ENCODE data around the gene ENOX1.

Gene ENOX1

DNA sequence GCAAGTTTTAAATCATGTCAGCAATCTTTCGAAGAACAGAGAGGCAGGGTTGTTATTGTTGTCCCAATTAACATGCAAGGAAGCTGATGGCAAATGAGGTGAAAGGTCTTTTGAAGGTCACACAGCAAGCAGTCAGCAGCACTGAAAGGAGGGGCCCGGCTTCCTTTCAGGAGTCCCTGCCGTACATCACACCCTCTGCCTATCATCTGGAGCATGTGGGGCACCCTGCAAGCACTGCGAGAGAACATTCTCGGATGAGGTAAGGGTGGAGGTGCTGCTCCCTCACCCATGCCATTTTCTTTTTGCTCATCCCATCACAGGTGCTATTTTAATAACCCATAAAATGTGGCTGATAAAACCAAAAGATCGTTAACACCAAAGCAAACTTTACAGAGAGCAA lies 111.2 kb downstream of the ENOX1 start:
- no peak for DNase-seq (ENCODE audit: low read depth in 1 of 2, low spot score in 1 of 2)

DNA sequence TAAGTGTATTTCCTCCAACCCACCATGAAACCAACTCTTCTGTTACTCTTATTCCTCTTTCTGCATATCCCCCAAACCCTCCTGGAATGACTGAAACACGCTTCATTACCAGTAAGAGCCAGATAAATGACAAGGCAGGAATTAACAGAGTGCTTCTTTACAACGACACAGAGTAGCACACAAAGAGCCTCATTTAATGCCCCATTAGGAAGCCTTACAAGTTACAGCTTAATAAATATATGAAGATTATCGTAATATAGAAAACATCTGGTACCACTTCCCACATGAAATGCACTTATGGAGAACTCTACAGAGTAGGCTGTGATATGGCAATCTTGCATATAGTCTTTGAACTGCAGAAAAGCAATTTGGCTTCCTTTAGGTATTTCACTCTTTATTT lies 116.8 kb downstream of the ENOX1 start:
- DNase-seq (ENCODE audit: low read depth in 1 of 2, low spot score in 1 of 2): no peak

DNA sequence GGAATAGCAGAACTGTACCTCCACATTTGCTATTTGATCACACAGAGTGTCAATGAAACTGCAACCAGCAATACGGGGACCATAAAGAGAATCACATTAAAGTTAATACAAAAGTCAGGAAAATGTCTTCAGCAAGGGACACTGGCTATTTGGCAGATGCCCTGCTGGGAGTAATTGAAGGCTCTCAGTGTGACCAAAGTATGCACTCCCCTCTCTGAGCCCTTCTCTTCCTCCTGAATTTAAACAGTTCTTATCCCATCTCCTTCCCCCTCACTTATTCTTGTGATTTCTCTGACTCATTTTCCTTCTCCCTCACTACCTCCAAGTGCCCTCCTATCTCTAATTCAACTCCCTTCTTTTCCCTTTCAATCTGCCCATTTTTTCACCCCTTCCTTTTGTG lies 117.7 kb downstream of the ENOX1 start:
- no peak for DNase-seq (ENCODE audit: low read depth in 1 of 2, low spot score in 1 of 2)

DNA sequence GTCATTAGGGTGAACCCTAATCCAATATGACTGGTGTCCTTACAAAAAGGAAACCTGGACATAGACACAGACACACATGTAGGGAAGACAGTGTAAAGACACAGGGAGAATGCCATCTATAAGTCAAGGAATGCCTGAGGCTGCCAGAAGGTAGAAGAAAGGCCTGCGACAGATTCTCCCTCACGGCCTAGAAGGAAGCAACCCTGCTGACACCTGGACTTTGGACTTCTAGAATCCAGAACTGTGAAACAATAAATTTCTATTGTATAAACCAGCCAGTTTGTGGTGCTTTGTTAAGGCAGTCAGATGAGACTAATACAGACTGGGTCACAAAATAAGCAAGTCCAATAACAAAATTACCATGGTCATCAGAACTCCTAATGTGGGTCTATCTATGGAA lies 120.4 kb downstream of the ENOX1 start:
- DNase-seq (ENCODE audit: low read depth in 1 of 2, low spot score in 1 of 2): no peak

DNA sequence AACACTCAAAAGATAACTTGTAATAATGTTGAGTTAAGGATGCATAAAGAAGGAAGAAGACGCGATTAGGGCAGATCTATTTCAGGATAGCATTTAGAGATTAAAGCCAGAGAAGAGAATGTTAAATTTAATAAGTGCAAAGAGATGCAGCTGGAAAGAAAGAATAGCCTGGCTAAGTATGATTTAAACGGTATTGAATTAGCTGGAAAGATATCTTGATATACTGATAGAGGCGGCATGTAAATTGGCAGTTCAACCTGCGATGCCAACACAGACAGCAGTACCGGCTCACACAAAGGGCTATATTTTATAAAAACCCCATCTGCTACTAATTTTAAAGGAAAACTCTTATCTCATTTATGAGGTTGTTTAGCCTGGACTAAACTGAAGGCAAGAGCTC lies 121.4 kb downstream of the ENOX1 start:
- no peak for DNase-seq (ENCODE audit: low read depth in 1 of 2, low spot score in 1 of 2)

DNA sequence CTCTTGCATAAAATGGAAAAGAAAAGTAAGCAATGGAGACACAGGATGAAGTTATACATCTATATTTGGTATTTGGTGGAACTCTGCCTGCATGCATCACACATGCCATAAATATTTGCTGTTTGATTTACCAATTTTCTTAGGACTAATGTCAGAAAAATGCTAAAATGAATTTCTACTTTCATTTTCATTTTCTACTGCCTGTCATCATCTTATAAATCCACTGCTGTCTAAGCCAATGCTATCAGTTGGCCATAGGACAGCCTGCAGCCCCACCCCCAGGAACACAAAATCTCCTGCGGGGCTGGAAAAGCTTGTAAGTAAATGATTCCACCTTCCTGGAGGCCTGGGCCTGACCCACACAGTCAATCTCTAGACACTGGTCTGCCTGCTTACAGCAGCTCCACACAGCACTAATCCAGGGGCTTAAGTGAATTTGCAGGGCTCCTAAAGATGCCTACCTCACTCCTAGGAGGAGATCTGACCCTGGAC lies 122.0 kb downstream of the ENOX1 start:
- no peak for DNase-seq (ENCODE audit: low read depth in 1 of 2, low spot score in 1 of 2)

DNA sequence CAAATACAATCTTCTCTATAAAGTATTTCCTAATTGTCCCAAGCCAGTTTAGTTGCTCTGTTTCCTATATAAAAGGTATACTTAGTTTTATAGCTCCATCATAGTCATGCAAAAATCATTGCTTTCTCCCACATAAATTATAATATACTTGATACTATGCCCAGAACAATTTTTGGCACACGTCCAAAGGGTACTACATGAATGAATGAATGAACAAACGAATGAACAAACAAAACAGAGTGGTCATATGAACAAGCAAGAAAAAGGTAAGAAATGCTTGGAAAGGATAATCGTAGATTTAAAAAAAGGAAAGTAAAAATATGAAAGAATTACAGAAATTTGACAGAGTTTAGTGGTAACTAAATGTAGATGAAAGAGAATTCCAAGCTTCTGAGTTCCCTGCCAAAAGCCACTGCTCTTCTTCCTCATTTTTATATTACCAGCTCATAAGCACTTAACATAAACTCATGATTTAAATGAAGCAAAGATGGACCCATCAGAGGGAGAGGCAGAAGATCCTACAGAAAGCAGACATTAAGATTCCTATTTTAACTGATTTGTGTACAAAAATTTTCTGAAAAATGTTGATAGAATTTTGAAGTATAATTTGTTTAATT lies 123.2 kb downstream of the ENOX1 start:
- DNase-seq (ENCODE audit: low read depth in 1 of 2, low spot score in 1 of 2): no peak

DNA sequence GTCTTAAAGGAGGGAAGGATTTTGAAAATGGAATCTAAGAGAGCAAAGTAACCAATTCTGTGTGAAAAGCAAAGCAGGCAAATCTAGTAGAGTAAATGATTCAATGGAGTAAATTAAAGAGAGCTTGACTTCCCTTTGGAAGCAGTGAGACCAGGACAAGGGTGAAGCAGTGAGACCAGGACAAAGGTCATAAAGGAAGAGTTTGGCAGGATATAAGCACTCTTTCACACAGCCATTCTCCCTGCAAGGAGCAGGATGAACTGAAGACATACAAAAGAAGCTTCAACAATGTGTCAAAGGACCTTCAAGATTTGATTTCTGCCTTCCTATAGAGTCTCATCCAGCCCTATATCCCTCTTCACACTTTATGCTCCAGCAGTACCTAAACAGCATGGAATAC lies 123.8 kb downstream of the ENOX1 start:
- no peak for DNase-seq (ENCODE audit: low read depth in 1 of 2, low spot score in 1 of 2)

DNA sequence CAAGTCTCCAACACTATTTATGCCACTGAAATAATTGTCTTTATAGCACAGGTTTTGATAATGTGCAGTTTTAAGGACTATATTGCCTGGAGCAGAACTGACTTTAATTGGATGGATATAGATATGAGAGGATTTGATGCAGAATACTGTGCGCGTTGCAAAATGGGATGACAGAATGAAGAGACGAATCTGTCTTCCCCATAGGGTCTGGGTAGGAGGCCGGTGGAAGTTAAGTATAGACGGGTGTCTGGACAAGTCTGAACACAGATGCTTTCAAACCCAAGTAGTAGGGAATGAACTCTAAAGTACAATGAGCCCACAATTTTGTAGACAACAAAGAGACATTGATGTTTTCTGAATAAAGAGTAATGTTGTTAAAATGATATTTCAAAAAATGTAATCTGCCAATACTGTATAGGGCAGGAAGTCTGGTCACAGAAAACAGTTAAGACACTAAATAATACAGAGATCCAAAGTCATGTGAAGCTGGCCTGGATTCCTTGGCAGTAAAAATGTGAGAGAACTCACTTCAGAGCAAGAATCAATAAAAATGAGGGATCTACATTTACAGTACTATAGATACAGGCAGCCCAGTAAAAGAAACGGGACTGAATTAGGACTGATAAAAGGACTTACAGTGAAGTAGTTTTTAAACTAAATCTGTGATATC lies 125.5 kb downstream of the ENOX1 start:
- no peak for DNase-seq (ENCODE audit: low read depth in 1 of 2, low spot score in 1 of 2)

DNA sequence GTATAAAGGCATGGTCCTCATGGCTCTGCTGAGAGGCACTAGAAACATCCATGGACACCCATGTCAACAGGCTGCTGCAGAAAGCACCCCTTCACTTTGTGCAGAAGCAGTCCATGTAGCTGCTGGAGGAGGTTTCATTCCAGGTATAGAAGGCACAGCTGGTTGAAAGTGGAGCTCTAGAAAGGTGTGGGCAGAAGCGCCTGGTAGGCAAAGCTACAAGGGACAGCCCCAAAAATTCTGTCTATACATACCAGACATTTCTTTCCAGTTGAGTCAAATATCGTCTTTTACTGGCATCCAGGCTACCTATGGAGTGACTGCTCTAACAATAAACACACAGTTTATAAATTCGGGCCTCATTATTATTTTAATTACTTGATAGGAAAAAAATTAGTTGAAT lies 129.3 kb downstream of the ENOX1 start:
- no peak for DNase-seq (ENCODE audit: low read depth in 1 of 2, low spot score in 1 of 2)

DNA sequence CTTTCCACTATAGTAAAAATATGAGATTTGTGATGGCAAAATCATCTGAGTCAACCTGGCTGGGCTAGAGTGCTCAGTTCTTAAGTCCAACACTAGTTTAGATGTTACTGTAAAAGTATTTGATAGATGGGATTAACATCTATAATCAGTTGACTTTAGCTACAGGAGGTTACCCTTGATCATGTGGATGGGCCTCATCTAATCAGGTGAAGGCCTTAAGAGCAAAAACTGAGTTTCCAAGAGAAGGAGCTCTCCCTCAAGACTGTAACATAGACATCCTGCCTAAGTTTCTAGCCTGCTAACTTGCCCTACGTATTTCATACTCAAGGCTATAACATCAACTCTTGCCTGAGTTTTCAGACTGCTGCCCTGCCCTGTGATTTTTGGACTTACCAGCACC lies 132.8 kb downstream of the ENOX1 start:
- no peak for DNase-seq (ENCODE audit: low read depth in 1 of 2, low spot score in 1 of 2)

DNA sequence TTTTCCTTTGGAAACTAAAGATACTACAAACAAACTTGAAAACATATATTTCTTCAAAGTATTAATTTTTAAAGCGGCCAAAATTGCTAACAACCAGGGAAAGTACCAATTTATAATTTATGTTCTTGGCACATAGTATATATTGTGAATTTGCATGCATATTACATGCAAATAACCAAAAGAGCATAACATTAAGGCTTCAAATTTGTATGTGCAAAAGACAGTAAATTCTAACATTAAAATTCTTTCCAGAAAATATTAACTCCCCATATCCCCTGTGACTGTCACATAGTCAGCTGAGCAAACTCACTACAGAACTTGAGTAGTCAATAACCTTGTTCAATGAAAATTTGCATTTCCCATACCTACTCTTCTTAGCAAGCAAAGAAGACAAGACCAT lies 133.4 kb downstream of the ENOX1 start:
- no peak for DNase-seq (ENCODE audit: low read depth in 1 of 2, low spot score in 1 of 2)

DNA sequence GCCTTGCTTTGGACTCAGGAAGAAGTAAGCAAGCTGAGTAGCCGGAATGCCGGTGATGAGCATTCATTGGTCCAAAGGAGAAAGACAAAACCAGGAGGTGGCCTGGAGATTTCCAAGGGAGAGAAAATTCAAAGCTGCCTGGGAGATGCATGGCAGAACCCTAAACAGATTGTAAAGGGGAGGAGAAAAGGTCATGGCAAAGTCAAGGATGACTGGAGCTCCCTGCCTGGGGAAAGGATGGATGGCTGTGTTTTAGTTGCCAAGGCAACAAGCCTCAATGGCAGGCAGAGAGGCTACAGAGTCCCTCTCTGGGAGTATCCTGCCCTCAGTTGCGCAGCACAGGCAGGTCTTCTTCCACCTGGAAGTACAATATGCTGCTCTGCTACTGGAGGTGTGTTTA lies 134.0 kb downstream of the ENOX1 start:
- DNase-seq (ENCODE audit: low read depth in 1 of 2, low spot score in 1 of 2): no peak

DNA sequence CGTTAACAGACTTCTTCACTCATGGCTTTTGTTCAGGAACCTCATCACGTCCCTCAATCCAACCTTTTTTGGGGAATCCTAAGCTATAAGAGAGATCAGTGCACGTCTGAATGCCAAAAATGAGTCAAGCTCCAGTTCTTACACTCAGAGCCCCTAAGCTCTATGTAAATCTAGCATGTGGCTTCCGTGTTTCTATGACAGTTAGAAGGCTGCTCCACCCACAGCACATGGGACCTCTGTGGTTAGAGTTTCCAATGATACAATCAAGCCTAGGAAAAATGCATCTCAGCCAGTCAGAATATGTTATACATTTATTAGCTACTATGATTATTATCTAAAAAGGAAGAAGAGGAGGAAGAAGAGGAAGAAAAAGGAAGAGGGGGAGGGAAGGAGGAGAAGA lies 135.9 kb downstream of the ENOX1 start:
- DNase-seq (ENCODE audit: low read depth in 1 of 2, low spot score in 1 of 2): no peak

DNA sequence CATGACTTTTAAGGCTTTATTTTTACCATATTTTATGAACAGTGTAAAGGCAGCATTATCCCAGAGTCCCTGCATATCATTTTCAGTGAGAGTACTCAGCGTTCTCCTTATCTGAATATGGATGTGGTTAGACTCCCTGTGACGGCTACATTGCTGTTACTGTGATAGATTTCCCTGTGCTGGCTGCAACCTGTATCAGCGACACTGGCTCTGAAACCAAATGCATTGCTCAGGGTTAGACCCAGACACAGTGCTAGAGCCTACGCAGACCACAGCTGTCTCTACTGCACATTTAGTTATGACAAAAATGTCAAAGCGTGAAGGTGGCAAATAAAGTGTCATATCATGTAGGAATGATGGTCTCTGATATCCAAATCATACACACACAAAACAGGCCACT lies 138.0 kb downstream of the ENOX1 start:
- no peak for DNase-seq (ENCODE audit: low read depth in 1 of 2, low spot score in 1 of 2)

DNA sequence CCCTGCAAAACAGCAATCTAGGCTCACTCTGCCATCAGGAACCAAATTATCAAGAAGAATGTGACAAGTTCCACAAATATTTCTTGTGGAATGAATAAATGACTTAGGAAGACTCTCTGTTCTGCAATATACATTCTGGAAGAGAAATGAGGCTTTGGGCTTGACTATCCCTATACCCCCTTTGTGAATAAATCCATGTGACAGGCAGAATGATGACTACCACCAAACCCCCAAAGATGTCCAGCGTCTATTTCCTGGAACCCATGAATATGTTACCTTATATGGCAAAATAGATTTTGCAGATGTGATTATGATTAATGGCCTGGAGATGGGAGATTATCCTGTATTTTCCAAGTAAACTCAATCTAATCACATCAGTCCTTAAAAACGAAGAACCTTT lies 139.3 kb downstream of the ENOX1 start:
- no peak for DNase-seq (ENCODE audit: low read depth in 1 of 2, low spot score in 1 of 2)

DNA sequence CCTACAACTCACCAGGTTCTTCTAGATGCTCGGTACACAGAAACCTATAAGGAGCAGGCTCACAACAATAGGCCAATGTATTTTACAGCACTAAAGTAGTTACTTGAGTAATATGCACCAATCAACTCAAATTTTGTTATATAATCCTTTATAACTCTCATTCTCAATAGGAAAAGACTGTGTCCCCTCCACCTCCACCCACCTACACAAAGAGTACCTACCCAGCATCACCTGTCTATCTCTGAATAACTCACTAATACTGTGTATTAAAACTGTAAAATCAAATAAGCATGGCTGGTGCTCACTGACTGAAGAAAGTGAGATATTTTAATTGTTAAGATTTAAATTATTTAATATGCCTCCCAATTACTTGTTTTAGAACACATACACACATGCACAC lies 146.3 kb downstream of the ENOX1 start:
- DNase-seq (ENCODE audit: low read depth in 1 of 2, low spot score in 1 of 2): no peak

DNA sequence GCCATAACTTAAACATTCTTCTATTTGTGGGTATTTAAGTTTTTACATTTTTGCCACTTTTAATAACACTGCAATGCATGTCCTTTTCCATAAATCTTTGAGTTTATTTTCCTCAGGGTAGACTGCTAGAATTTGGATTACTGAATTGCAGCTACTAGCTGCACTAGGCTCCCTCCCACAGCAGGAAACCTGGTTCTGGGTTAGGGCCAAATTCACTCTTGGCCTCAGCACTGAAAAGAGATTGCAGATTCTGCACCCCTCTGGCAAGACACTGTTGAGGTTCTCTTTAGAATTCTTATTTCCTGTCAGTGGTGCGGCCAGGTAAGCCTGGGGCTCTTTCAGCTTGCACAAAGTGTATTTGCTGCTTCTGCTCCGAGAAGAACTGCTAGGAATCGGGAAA lies 155.7 kb downstream of the ENOX1 start:
- DNase-seq (ENCODE audit: low read depth in 1 of 2, low spot score in 1 of 2): no peak

DNA sequence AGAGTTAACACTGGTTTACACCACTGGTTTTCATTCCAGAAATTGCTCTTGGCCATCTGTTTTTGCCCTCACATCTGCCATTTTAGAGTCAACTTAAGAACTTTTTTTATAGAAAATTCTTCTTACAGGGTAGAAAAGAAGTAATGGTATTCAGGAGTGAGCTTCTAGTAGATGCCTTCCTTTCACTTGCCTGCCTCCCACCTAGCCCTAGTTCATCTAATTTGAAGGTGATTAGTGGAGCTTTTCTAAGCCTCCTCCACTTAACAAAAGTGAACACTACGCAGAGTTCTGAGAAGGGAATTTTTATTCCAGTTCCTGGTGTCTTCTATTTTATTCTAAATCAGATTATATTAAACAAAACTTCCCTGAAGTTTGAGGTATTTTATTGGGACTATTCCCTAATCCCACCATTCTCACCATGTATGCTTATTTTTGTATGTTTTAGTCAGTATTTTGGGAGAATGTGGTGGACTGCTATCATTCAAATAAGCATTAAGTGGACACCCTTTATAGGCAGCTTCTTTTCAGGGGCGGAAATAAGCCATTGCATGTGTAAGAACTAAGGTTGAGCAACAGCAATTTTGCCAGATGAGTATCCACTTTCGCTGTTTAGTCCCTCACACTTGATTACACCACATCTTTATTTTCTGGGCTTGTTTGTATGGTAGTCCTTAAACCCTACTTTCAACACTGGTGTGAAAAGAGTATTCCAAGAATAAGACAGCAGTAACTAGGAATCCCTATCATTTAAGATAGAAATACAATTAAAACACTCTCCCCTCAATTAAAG lies 156.9 kb downstream of the ENOX1 start:
- no peak for DNase-seq (ENCODE audit: low read depth in 1 of 2, low spot score in 1 of 2)

DNA sequence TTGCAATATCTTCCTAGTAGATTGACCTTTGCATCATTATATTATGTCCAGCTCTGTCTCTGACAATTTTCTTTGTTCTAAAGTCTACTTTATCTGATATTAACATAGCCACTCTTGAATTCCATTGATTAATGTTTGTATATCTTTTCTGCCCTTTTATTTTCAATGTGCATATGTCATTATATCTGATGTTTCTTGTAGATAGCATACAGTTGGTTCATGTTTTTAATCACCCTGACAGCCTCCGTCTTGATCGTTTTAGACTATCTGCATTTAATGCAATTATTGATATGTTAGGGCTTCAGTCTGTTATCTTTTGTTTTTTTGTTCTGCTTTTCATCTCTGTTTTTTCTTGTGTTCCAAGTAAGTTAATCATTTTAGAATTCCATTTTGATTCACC lies 159.8 kb downstream of the ENOX1 start:
- no peak for DNase-seq (ENCODE audit: low read depth in 1 of 2, low spot score in 1 of 2)

DNA sequence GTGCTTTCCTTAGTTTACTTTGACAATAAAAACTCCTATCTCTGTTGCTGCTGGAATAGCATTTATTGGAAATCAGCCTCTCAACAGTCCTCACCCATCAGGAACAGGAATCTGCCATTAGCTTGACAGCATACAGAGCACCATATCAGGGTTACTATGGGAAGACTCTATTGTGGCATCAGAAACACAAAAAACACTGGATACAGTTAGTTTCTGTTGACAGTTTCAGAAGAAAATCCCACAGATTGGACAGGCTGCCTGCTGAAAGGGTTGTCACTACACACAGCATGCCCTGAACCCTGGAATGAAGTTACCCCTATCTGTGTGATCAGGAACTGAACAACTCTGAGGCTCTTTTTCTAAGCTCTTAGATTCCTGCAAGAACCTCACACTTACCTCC lies 172.7 kb downstream of the ENOX1 start:
- no peak for DNase-seq (ENCODE audit: low read depth in 1 of 2, low spot score in 1 of 2)

Data from stimulated activated CD4-positive, alpha-beta T cell treated with anti-CD3 and anti-CD28 coated beads, Interleukin-15, amount 100 ng/mL, for 1 hour (primary cell).